ENCODE data around the gene ANKS1A.
"Not testable (repeated sequence)": the region's sequence is repeated elsewhere in the genome, so short reads cannot be mapped to it uniquely, and the experiment has no call there.

The ANKS1A gene, protein sequence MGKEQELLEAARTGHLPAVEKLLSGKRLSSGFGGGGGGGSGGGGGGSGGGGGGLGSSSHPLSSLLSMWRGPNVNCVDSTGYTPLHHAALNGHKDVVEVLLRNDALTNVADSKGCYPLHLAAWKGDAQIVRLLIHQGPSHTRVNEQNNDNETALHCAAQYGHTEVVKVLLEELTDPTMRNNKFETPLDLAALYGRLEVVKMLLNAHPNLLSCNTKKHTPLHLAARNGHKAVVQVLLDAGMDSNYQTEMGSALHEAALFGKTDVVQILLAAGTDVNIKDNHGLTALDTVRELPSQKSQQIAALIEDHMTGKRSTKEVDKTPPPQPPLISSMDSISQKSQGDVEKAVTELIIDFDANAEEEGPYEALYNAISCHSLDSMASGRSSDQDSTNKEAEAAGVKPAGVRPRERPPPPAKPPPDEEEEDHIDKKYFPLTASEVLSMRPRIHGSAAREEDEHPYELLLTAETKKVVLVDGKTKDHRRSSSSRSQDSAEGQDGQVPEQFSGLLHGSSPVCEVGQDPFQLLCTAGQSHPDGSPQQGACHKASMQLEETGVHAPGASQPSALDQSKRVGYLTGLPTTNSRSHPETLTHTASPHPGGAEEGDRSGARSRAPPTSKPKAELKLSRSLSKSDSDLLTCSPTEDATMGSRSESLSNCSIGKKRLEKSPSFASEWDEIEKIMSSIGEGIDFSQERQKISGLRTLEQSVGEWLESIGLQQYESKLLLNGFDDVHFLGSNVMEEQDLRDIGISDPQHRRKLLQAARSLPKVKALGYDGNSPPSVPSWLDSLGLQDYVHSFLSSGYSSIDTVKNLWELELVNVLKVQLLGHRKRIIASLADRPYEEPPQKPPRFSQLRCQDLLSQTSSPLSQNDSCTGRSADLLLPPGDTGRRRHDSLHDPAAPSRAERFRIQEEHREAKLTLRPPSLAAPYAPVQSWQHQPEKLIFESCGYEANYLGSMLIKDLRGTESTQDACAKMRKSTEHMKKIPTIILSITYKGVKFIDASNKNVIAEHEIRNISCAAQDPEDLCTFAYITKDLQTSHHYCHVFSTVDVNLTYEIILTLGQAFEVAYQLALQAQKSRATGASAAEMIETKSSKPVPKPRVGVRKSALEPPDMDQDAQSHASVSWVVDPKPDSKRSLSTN

GRCh38 chr6:34888874-34889555, at the start of gene ANKS1A:
ANKS1A (plus strand) TSS chr6:34889255; CDS start chr6:34889403, 148 bp downstream.
- DNase-seq (ENCODE audit: extremely low read depth in 1 of 2, low read depth in 1 of 2): peak; percentile 80 to 92

- DNase-seq (ENCODE audit: extremely low read depth in 1 of 2, low read depth in 1 of 2): no peak
Measured at GRCh38 chr6:34839666-34840352, 49.2 kb upstream of the ANKS1A start.

GRCh38 chr6:34849066-34849465, 40.0 kb upstream of the ANKS1A start:
- not testable (repeated sequence) for DNase-seq (ENCODE audit: extremely low read depth in 1 of 2, low read depth in 1 of 2)

DNA sequence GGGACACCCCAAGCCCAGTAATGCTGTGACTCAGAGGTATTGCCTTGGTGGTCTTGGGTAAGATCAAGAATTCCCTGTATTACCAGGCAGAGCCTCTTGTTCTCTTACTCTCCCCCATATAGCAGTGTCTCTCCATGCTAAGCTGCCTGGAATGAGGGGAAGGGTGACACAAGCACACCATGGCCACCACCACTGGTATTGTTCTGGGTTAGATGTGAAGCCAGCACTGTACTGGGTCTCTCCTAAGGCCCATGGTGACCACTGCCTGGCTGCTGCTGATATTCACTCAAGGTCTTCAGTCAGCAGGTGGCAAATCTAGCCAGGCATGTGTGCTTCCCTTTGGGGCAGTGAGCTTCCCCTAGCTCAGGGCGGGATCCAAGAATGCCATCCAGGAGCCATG, 37.7 kb upstream of the ANKS1A start:
- no peak for DNase-seq (ENCODE audit: extremely low read depth in 1 of 2, low read depth in 1 of 2)

- DNase-seq (ENCODE audit: extremely low read depth in 1 of 2, low read depth in 1 of 2): no peak
Measured at GRCh38 chr6:34852406-34853085, 36.5 kb upstream of the ANKS1A start.

DNA sequence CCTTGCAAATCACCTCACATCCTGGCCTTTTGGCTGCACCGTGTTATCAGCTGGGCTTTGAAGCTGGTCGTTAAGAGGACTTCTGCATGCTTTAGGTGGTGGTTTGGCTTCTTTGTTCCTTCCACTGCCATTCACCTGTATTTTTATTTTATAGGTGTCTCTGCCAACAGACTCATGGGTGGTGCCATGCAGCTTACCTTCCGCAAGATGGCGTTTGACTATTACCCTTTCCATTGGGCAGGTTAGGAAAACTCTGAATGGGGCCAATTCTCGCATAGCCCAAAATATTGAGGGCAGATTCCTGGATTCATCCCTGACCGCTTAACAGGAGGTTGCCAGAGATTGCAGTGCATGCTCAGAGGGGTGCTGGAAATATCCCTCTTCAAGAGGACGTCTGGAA, 33.6 kb upstream of the ANKS1A start:
- DNase-seq (ENCODE audit: extremely low read depth in 1 of 2, low read depth in 1 of 2): no peak

DNA sequence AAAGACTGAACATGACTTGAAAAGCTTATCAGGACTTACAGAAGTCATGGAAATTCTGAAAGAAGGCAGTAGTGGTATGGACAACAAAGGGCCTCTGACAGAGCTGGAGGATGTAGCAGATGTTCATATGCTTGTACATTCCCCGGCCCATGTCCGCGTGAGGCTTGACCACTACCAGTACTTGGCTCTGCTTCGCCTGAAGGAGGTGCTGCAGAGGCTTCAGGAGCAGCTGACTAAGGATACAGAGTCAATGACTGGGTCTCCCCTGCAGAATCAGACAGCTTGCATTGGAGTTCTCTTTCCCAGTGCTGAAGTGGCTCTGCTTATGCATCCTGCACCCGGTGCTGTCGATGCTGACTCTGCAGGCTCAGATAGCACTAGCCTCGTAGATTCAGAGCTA, 30.4 kb upstream of the ANKS1A start:
- no peak for DNase-seq (ENCODE audit: extremely low read depth in 1 of 2, low read depth in 1 of 2)

DNA sequence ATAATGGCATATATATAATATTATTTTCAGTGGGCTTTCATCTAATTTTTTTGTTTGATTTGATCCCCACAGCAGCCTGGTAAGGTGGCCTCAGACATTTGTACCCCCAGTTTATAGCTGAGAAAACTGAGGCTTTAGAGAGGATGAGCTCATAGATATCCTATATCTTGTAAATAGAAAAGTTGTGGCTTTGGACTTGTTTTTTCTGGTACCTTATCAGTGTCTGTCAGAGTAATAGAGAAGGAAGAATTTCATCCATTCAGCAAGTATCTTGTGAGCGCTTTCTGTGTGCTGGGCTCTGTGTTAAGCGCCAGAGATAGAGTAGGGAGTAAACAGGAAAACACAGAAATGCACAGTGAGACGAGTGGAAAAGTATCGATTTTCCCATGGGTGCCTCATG, 29.1 kb upstream of the ANKS1A start:
- DNase-seq (ENCODE audit: extremely low read depth in 1 of 2, low read depth in 1 of 2): no peak

DNA sequence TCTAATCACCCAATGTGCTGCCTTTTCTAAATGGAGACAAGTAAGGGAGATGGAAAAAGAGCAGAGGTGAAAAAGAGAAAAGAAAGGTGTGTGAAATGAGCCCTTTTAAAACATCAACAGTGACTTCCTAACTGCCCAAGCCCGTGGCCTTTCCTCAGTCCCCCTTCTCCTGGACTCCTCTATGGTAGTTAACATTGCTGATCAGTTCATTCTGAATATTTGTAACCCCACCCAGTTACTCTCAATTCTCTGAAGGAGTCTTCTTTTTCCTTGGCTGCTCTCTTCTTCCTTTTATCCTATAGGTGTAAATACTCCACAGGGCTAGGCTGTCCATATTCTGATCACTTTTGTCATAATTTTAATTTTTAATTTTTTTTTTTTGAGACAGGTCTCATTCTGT, 28.3 kb upstream of the ANKS1A start:
- no peak for DNase-seq (ENCODE audit: extremely low read depth in 1 of 2, low read depth in 1 of 2)

DNA sequence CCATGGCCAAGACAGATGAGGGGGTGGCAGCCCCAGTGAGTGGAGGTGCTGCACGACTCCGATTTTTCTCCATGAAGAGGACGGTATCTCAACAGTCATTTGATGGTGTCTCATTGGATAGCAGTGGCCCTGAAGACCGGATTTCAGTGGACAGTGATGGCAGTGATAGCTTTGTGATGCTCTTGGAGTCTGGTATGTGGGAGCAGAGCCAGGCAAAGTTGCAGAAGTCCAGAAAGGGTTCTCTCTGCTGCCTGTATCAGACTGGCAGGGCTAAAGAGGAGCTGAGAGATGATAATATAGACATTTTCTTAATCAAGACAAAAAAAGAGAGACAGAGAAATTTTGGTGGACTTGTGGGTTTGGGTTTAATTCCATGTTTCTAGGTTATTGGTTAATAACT, 25.0 kb upstream of the ANKS1A start:
- no peak for DNase-seq (ENCODE audit: extremely low read depth in 1 of 2, low read depth in 1 of 2)

- no peak for DNase-seq (ENCODE audit: extremely low read depth in 1 of 2, low read depth in 1 of 2)
Measured at GRCh38 chr6:34865107-34865506, 23.9 kb upstream of the ANKS1A start.

DNA sequence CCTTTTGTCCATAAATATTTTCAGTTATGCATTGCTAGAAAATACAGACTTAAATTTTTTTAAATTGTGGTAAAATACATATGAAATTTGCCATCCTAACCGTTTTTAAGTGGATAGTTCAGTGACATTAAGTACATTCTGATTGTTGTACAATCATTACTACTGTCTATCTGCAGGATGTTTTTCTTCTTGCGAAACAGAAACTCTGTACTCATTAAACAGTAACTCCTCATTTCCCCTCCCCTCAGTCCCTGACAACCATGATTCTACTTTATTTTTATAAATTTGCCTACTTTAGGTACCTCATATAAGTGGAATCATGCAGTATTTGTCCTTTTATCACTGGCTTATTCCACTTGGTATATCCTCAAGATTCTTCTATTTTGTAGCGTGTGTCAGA, 22.5 kb upstream of the ANKS1A start:
- no peak for DNase-seq (ENCODE audit: extremely low read depth in 1 of 2, low read depth in 1 of 2)

DNA sequence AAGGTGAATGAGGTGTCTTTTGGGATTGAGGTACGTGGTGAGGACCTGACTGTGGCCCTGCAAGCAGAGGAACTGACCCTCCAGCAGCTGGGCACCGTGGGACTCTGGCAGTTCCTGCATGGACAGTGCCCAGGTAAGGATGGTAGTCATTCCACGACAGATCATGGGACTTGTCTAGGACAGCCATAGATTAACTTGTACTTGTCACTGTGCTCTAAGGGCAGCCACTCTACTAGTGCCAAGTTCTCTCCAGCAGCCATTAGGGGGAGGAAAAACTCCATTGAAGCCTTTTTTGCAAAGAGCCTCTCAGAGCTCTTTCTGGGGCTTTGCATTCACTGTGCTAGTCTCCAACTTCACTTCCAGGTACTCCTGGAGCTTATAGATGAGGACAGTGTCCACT, 21.6 kb upstream of the ANKS1A start:
- DNase-seq (ENCODE audit: extremely low read depth in 1 of 2, low read depth in 1 of 2): no peak

DNA sequence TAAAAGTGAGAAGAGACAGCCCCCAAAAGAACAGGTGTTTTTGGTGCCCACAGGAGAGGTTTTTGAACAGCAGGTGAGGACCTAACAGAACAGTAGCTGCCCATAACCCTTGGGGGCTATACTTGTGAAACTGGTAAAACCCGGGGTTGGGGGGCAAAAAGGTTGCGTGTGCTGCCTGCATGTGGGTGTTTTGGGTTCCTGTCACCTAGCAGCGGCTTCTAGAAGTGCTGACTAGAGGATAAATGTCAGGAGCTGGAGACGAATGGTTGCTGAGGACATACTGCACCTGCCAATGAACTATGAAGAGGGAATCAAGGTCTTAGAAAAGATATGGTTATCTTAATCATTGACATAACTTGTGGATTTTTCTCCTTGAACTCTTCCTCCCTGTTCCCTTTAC, 17.2 kb upstream of the ANKS1A start:
- no peak for DNase-seq (ENCODE audit: extremely low read depth in 1 of 2, low read depth in 1 of 2)

DNA sequence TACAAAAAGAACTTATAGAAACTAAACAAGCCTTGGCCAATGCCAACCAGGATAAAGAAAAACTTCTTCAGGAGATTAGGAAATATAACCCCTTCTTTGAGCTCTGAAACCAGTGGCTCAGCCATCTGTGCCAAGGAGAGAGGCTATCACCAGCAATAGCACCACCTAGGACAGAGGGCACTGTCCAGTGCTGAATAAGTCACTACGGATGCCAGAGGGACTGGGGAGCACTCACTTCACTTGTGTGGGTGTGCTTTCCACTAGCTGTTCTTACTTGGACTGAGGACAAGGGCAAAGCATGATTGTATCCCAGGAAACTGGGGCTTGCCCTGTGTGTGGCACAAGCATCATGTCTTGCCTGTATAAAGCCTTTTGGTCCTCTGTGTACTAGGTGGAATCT, 16.7 kb upstream of the ANKS1A start:
- DNase-seq (ENCODE audit: extremely low read depth in 1 of 2, low read depth in 1 of 2): no peak

- no peak for DNase-seq (ENCODE audit: extremely low read depth in 1 of 2, low read depth in 1 of 2)
Measured at GRCh38 chr6:34875292-34876213, 13.5 kb upstream of the ANKS1A start.

- no peak for DNase-seq (ENCODE audit: extremely low read depth in 1 of 2, low read depth in 1 of 2)
Measured at GRCh38 chr6:34876472-34876871, 12.6 kb upstream of the ANKS1A start.

GRCh38 chr6:34877259-34877658, 11.8 kb upstream of the ANKS1A start:
- DNase-seq (ENCODE audit: extremely low read depth in 1 of 2, low read depth in 1 of 2): no peak

Measured in activated CD8-positive, alpha-beta memory T cell treated with anti-CD3 and anti-CD28 coated beads for 1 hour (primary cell).